Activated naive CD4-positive, alpha-beta T cell treated with anti-CD3 and anti-CD28 coated beads, Interleukin-2, amount 50 U/mL, for 24 hours (primary cell): Measurements from ENCODE around the gene BCL7A.
"Not testable (repeated sequence)": the region's sequence is repeated elsewhere in the genome, so short reads cannot be mapped to it uniquely, and the experiment has no call there.

Experiments
- H3K27ac Mint-ChIP-seq: one replicate; pipeline ENCODE4 v1.8.0; 2021; ENCODE audit warnings: mild to moderate bottlenecking, mixed read lengths
- H3K27me3 Mint-ChIP-seq: one replicate; pipeline ENCODE4 v1.8.0; 2021; ENCODE audit warnings: mixed read lengths
- H3K36me3 Mint-ChIP-seq: one replicate; pipeline ENCODE4 v1.8.0; 2021; ENCODE audit warnings: mixed read lengths
- H3K4me1 Mint-ChIP-seq: one replicate; pipeline ENCODE4 v1.8.0; 2021; ENCODE audit warnings: mixed read lengths
- H3K4me3 Mint-ChIP-seq: one replicate; pipeline ENCODE4 v1.8.0; 2021; ENCODE audit warnings: mild to moderate bottlenecking, mixed read lengths
- H3K9me3 Mint-ChIP-seq: one replicate; pipeline ENCODE4 v1.8.0; 2021; ENCODE audit warnings: mixed read lengths

Gene BCL7A

GRCh38 chr12:122051231-122051876, 29.7 kb downstream of the BCL7A start:
- no peaks in the 10 kb centered on the region for H3K36me3 Mint-ChIP-seq
- no peaks in the 10 kb centered on the region for H3K27me3 Mint-ChIP-seq
- H3K9me3 Mint-ChIP-seq: no peaks in the 10 kb centered on the region
- H3K27ac Mint-ChIP-seq: no peak overlapping the region
- H3K4me1 Mint-ChIP-seq: peaks cover 6% of the 10 kb centered on the region
- no peak overlapping the region for H3K4me3 Mint-ChIP-seq

GRCh38 chr12:122052285-122052684, 30.6 kb downstream of the BCL7A start:
- peaks cover 6% of the 10 kb centered on the region for H3K4me1 Mint-ChIP-seq
- no peak overlapping the region for H3K27ac Mint-ChIP-seq
- H3K27me3 Mint-ChIP-seq: no peaks in the 10 kb centered on the region
- H3K9me3 Mint-ChIP-seq: no peaks in the 10 kb centered on the region
- H3K4me3 Mint-ChIP-seq: no peak overlapping the region
- H3K36me3 Mint-ChIP-seq: no peaks in the 10 kb centered on the region

- H3K27me3 Mint-ChIP-seq: no peaks in the 10 kb centered on the region
- H3K9me3 Mint-ChIP-seq: no peaks in the 10 kb centered on the region
- H3K36me3 Mint-ChIP-seq: no peaks in the 10 kb centered on the region
- no peak overlapping the region for H3K27ac Mint-ChIP-seq
- H3K4me3 Mint-ChIP-seq: no peak overlapping the region
- H3K4me1 Mint-ChIP-seq: peaks cover 6% of the 10 kb centered on the region
Observed at GRCh38 chr12:122054842-122055520, 33.3 kb downstream of the BCL7A start.

GRCh38 chr12:122056406-122056805, 34.7 kb downstream of the BCL7A start:
- H3K27me3 Mint-ChIP-seq, H3K4me3 Mint-ChIP-seq, H3K36me3 Mint-ChIP-seq, H3K27ac Mint-ChIP-seq, H3K9me3 Mint-ChIP-seq, H3K4me1 Mint-ChIP-seq: not testable (repeated sequence)

- Mint-ChIP-seq H3K36me3 (no peaks in the 10 kb centered on the region), H3K4me1 (peaks cover 6% of the 10 kb centered on the region), H3K4me3 (no peak overlapping the region), H3K27me3 (no peaks in the 10 kb centered on the region), H3K9me3 (no peaks in the 10 kb centered on the region), H3K27ac (peak overlapping the region; percentile 19)
Observed at GRCh38 chr12:122057007-122057735, 35.5 kb downstream of the BCL7A start.

- Mint-ChIP-seq H3K9me3 (no peaks in the 10 kb centered on the region), H3K4me1 (peaks cover 6% of the 10 kb centered on the region), H3K4me3 (no peak overlapping the region), H3K27ac (no peak overlapping the region), H3K36me3 (no peaks in the 10 kb centered on the region), H3K27me3 (no peaks in the 10 kb centered on the region)
Observed at GRCh38 chr12:122057769-122058168, 36.1 kb downstream of the BCL7A start.

DNA sequence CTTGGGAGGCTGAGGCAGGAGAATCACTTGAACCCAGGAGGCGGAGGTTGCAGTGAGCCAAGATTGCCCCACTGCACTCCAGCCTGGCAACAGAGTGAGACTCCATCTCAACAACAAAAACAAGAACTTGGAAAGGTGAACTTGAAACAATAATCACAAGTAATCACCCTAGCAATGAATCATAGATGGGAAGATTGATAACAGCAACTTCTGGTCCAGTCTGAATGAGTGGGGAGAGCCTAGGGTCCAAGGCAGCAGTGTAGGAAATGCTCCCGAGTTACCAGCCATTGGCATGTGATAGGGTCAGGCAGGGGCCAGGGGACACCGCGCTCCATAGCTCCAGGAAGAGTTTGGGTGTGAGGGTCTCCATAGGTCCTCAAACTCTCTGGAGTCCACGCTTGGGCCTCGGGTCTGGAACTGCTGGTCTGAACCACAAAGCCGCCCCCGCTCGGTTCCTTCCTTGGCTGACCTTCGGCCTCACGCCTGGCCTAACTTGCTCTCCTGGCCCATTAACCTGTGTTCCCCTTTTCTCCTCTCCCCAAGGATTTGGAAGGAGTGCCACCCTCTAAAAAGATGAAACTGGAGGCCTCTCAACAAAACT, 37.0 kb downstream of the BCL7A start:
- H3K4me1 Mint-ChIP-seq: peaks cover 14% of the 10 kb centered on the region
- H3K36me3 Mint-ChIP-seq: no peaks in the 10 kb centered on the region
- peak overlapping the region; percentile 17 for H3K27ac Mint-ChIP-seq
- H3K9me3 Mint-ChIP-seq: no peaks in the 10 kb centered on the region
- no peaks in the 10 kb centered on the region for H3K27me3 Mint-ChIP-seq
- no peak overlapping the region for H3K4me3 Mint-ChIP-seq

GRCh38 chr12:122059203-122059960, 37.7 kb downstream of the BCL7A start:
- H3K4me1 Mint-ChIP-seq: peaks cover 17% of the 10 kb centered on the region
- H3K27ac Mint-ChIP-seq: no peak overlapping the region
- no peaks in the 10 kb centered on the region for H3K36me3 Mint-ChIP-seq
- H3K9me3 Mint-ChIP-seq: no peaks in the 10 kb centered on the region
- H3K27me3 Mint-ChIP-seq: no peaks in the 10 kb centered on the region
- no peak overlapping the region for H3K4me3 Mint-ChIP-seq

GRCh38 chr12:122060081-122060501, 38.4 kb downstream of the BCL7A start:
- no peak overlapping the region for H3K27ac Mint-ChIP-seq
- no peaks in the 10 kb centered on the region for H3K36me3 Mint-ChIP-seq
- H3K4me3 Mint-ChIP-seq: no peak overlapping the region
- no peaks in the 10 kb centered on the region for H3K9me3 Mint-ChIP-seq
- no peaks in the 10 kb centered on the region for H3K27me3 Mint-ChIP-seq
- H3K4me1 Mint-ChIP-seq: peaks cover 14% of the 10 kb centered on the region

DNA sequence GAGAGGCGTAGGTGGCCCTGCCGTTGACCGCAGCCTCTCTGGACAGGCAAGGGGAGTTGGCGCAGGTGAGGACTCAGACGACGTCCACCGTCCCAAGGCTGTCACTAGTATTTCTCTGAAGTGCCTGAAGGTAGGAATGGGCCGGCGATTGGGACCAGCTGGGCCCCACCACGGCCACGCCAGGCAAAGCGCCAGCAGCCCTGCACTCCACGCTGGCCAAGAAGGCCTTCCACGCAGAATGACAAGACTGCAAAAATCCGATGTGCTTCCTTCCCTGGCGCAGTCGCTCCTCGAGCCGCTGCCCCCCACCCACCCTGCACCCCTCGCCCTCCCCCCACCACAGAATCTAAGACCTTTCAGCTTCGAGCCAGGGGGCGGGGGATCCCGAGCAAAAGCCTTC, 39.6 kb downstream of the BCL7A start:
- Mint-ChIP-seq H3K9me3 (no peaks in the 10 kb centered on the region), H3K27me3 (no peaks in the 10 kb centered on the region), H3K4me1 (peaks cover 14% of the 10 kb centered on the region), H3K27ac (no peak overlapping the region), H3K36me3 (no peaks in the 10 kb centered on the region), H3K4me3 (no peak overlapping the region)

DNA sequence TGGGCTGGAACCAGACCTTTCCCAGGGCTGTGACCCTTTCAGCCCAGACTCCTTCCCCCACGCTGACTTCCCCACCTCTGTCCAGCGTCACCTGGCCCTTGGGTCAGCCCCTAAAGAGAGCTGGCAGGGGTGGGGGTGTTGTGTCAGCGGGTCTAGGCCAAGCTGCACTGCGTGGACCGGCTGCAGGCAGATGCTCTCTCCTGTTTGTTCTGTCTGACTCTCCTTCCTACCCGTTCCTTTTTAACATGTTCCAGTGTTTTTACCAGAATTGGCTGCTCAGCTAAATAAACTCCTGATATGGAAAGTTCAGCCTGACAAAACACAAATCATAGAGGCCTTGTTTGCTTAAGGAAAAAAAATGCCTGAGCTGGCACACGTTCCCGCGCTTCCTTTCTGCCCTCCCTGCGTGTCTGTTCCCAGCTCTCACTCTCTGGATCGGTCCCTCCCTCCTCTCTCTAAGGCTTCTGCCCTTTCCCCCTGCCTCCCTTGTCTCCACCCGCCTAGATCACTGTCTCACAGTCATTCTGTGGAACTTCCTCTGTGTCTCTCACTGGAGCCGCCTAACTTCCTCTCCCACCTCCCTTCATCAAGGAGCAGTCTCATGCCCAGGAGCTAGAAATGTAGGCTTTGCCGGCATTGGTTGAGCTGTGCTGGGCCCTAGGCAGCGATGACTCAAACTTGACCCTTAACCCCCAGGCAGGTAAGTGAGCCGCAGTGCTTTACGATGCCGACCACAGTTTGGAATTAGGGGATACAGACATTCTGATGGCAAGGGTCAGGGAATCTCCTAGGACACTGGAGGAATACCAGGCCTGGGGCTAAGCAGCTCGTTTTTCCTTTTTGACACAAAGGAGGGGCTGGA, 41.4 kb downstream of the BCL7A start:
- Mint-ChIP-seq H3K9me3 (no peaks in the 10 kb centered on the region), H3K27me3 (no peaks in the 10 kb centered on the region), H3K4me3 (no peak overlapping the region), H3K36me3 (no peaks in the 10 kb centered on the region), H3K4me1 (peaks cover 19% of the 10 kb centered on the region), H3K27ac (no peak overlapping the region)

DNA sequence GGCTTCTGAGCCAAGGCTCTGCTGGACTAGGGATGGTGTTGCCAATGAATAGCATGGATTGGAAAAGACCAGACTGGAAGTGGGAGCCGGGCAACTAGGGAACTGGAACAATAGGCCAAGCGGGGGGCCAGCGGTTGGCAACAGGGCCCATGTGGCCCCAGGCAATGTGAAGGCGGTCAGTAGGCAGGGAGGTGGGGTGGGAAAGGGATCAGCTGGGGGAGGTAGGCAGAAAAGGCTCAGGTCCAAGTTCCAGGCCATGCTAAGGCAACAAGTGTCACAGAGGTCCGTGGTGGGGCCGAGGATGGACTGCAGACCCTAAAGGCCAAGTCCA, 42.0 kb downstream of the BCL7A start:
- no peaks in the 10 kb centered on the region for H3K27me3 Mint-ChIP-seq
- H3K9me3 Mint-ChIP-seq: no peaks in the 10 kb centered on the region
- H3K4me1 Mint-ChIP-seq: peaks cover 25% of the 10 kb centered on the region
- H3K4me3 Mint-ChIP-seq: no peak overlapping the region
- H3K36me3 Mint-ChIP-seq: no peaks in the 10 kb centered on the region
- H3K27ac Mint-ChIP-seq: peak overlapping the region; percentile 23

DNA sequence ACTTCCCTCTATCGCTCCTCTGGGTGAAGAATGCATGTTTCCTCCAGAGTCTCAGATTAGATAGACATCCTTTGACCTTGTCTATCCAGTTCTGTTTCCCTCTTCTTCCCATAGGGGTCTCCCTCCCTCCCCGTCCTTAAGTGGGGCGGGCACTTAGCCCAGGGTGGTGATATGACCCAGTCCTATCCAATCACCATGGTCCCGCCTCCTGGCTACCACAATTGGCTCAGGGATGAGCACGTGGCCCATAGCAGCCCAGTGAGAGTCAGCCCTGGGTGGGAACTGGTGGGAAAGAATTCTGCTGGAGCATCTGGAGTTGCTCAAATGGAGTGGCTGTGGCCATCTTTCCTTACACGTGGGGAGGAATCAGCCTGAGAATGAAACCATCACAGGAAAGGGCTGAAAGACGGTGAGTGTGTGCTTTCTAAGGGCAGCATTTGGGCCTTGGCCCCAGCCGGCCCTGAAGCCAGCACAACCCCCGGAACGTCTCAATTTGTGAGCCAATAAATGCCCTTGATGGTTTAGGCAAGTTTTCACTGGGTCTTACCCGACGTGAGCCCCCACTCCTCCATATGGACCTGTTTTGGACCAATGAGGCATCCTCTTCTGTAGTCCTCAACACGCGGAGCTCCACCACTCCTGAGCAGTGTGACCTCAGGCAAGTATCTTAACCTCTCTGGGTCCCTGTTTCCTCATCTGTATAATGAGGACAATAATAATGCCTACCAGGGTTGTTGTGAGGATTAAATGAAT, 42.5 kb downstream of the BCL7A start:
- Mint-ChIP-seq H3K4me3 (no peak overlapping the region), H3K9me3 (no peaks in the 10 kb centered on the region), H3K27ac (peak overlapping the region; percentile 23), H3K4me1 (peaks cover 27% of the 10 kb centered on the region), H3K36me3 (no peaks in the 10 kb centered on the region), H3K27me3 (no peaks in the 10 kb centered on the region)
